ENCODE measurements around the gene SH2D6. TPM values are rescaled to one million over a fixed set of nuclear protein-coding genes. Genes with fewer than 3 reads are reported as not detected.
"Not testable (repeated sequence)": the region's sequence is repeated elsewhere in the genome, so short reads cannot be mapped to it uniquely, and the experiment has no call there.

Gene SH2D6
- total RNA-seq, 2 donors from 2014 or later: 3.2 to 4.0 TPM

- peaks cover 29% of the 10 kb centered on the region for H3K4me1 Mint-ChIP-seq (ENCODE audit: low read depth)
- DNase-seq: no peak
- no peak overlapping the region for H3K27ac Mint-ChIP-seq
- H3K36me3 Mint-ChIP-seq (ENCODE audit: insufficient read depth in 2 of 2): peaks cover 7 to 16% of the 10 kb centered on the region in 2 donors
- no peaks in the 10 kb centered on the region for H3K27me3 Mint-ChIP-seq (ENCODE audit: low read depth)
- H3K4me3 Mint-ChIP-seq: no peak overlapping the region
- H3K9me3 Mint-ChIP-seq: peaks cover 0 to 1% of the 10 kb centered on the region in 2 donors
- no peak for ATAC-seq (replicated peaks in 1 of 2)
These were observed 16.7 kb upstream of the SH2D6 start for GRCh38 chr2:85401844-85402243.

DNA sequence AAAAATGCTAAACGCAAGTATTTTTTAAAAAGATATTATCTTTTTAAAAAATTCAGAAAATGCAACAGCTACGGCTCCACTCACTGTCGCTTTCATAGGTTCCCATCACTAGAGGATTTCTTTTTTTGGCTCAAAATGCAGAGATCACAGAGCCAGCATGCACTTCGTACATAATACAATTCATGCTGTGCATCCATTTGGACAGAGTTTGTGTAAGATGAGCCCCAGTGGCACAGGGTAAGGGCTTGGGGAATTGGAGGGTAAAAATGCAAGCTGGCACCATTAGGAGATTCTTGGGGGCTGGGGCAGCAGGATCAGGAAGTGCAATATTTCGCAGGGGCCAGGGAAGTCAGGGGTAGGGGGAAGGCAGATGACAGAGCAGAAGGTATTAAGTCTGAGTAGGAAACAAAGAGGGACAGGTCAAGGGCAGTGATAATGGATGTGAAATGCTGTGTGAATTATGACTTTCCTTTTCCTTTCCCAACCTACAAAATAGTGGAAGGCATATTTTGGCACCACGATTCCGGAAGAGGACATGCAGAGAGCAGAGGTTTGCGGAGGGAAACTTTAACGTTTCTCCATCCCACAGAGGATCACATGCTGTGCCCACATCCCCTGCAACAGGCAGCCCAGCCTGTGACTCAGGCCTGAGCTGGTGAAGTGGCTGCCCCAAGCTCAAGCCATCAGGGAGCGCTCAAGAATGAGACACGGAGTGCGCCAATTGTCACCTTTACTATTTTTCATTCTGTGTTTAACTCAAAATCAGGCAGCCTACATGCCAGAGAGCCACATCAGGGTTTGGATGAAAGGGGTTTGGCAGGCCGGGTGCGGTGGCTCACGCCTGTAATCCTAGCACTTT lies 13.1 kb upstream of the SH2D6 start:
- ATAC-seq (replicated peaks in 1 of 2) (peak; percentile 95 to 98), DNase-seq (peak; percentile 73 to 87)
- Mint-ChIP-seq H3K4me3 (peak overlapping the region; percentile 60 to 74), H3K4me1 (ENCODE audit: low read depth) (peaks cover 52% of the 10 kb centered on the region), H3K27ac (peak overlapping the region; percentile 62), H3K36me3 (ENCODE audit: insufficient read depth in 2 of 2) (peaks cover 9 to 16% of the 10 kb centered on the region in 2 donors), H3K9me3 (peaks cover 0 to 1% of the 10 kb centered on the region in 2 donors), H3K27me3 (ENCODE audit: low read depth) (no peaks in the 10 kb centered on the region)

GRCh38 chr2:85409845-85410583 lies 8.5 kb upstream of the SH2D6 start, which contains the start of gene CAPG:
TSS of gene CAPG (minus strand) at chr2:85410366. CDS start at chr2:85402145, 8,221 bp downstream.
- H3K27ac Mint-ChIP-seq: peak within 1 kb of the TSS; percentile 32
- peaks cover 1 to 6% of the 10 kb centered on the region in 2 donors for H3K36me3 Mint-ChIP-seq (ENCODE audit: insufficient read depth in 2 of 2)
- H3K4me3 Mint-ChIP-seq: peak within 1 kb of the TSS; percentile 63 to 84
- peaks cover 84% of the 10 kb centered on the region for H3K4me1 Mint-ChIP-seq (ENCODE audit: low read depth)
- peak; percentile 4 to 14 for ATAC-seq (replicated peaks in 1 of 2)
- peak; percentile 43 to 50 for DNase-seq
- H3K9me3 Mint-ChIP-seq: no peaks in the 10 kb centered on the region
- no peaks in the 10 kb centered on the region for H3K27me3 Mint-ChIP-seq (ENCODE audit: low read depth)

- H3K27me3 Mint-ChIP-seq (ENCODE audit: low read depth): no peaks in the 10 kb centered on the region
- H3K4me3 Mint-ChIP-seq: peak overlapping the region; percentile 60 to 84
- H3K36me3 Mint-ChIP-seq (ENCODE audit: insufficient read depth in 2 of 2): peaks cover 0 to 2% of the 10 kb centered on the region in 2 donors
- peaks cover 84% of the 10 kb centered on the region for H3K4me1 Mint-ChIP-seq (ENCODE audit: low read depth)
- ATAC-seq (replicated peaks in 1 of 2) (no peak), DNase-seq (no peak)
- H3K9me3 Mint-ChIP-seq: no peaks in the 10 kb centered on the region
- peak overlapping the region; percentile 32 for H3K27ac Mint-ChIP-seq
These were observed 7.7 kb upstream of the SH2D6 start for GRCh38 chr2:85410584-85411404.

GRCh38 chr2:85411405-85411748 lies 7.1 kb upstream of the SH2D6 start:
- Mint-ChIP-seq H3K4me3 (peak overlapping the region; percentile 60 to 84), H3K9me3 (no peaks in the 10 kb centered on the region), H3K27ac (no peak overlapping the region), H3K27me3 (ENCODE audit: low read depth) (no peaks in the 10 kb centered on the region), H3K36me3 (ENCODE audit: insufficient read depth in 2 of 2) (peaks cover 0 to 2% of the 10 kb centered on the region in 2 donors), H3K4me1 (ENCODE audit: low read depth) (peaks cover 78% of the 10 kb centered on the region)
- DNase-seq: no peak
- no peak for ATAC-seq (replicated peaks in 1 of 2)

DNA sequence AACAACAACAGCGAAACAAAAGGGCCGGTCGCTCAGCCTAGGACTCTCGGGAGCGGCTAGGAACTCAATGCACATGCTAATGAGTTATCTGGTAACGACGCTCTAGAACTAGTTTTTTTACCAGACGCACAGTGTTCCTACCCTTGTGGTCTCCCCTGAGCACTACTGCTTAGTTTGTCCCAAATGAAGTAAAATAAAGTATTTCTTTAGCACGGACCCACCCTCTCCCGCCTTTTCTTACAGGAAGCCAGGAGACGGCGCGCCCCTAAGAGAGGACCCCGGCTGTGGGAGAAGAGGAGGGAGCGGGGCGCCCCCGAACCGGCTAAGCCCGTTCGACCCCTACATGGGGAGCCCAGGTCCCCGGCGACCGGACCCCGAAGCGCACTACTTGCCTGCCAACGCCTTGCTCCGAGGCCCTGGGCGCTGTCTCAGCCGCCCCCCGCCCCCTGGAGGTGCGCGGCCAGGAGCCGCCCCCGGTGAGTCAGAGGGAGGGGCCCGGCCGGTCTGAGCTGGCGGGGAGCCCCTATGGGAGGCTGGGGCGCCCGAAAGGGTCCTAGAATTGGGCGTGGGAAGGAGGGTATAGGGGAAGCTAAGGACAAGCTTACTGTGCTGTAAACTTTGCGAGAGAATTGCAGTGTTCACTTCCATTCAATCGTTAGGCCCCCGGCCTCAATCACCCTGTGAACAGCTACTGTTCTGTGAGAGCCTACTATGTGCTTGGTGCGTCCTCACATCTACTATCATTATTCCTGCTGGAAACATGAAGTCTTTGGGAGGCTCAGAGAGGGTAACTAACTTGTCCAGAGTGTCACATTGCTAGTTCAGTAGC lies 4.7 kb upstream of the SH2D6 start:
- Mint-ChIP-seq H3K9me3 (no peaks in the 10 kb centered on the region), H3K4me3 (peak overlapping the region; percentile 90 to 91), H3K27ac (peak overlapping the region; percentile 73), H3K36me3 (ENCODE audit: insufficient read depth in 2 of 2) (no peaks in the 10 kb centered on the region), H3K4me1 (ENCODE audit: low read depth) (peaks cover 65% of the 10 kb centered on the region), H3K27me3 (ENCODE audit: low read depth) (no peaks in the 10 kb centered on the region)
- DNase-seq: peak; percentile 66 to 84
- peak; percentile 65 to 73 for ATAC-seq (replicated peaks in 1 of 2)

DNA sequence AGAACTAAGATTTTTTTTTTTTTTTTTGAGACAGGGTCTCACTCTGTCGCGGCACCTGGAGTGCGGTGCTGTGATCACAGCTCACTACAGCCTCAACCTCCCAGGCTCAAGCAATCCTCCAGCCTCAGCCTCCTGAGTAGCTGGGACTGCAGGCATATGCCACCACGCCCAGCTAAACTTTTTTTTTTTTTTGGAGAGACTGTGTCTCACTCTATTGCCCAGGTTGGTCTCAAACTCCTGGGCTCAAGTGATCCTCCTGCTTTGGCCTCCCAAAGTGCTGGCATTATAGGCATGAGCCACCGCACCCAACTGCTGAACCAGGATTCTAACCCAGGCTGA lies 4.1 kb upstream of the SH2D6 start:
- H3K27ac Mint-ChIP-seq; H3K9me3 Mint-ChIP-seq; ATAC-seq (replicated peaks in 1 of 2); DNase-seq; H3K27me3 Mint-ChIP-seq (ENCODE audit: low read depth); H3K36me3 Mint-ChIP-seq (ENCODE audit: insufficient read depth in 2 of 2): not testable (repeated sequence)
- Mint-ChIP-seq H3K4me3 (peak overlapping the region in 1 of 2 donors; percentile 91), H3K4me1 (ENCODE audit: low read depth) (peaks cover 65% of the 10 kb centered on the region)

DNA sequence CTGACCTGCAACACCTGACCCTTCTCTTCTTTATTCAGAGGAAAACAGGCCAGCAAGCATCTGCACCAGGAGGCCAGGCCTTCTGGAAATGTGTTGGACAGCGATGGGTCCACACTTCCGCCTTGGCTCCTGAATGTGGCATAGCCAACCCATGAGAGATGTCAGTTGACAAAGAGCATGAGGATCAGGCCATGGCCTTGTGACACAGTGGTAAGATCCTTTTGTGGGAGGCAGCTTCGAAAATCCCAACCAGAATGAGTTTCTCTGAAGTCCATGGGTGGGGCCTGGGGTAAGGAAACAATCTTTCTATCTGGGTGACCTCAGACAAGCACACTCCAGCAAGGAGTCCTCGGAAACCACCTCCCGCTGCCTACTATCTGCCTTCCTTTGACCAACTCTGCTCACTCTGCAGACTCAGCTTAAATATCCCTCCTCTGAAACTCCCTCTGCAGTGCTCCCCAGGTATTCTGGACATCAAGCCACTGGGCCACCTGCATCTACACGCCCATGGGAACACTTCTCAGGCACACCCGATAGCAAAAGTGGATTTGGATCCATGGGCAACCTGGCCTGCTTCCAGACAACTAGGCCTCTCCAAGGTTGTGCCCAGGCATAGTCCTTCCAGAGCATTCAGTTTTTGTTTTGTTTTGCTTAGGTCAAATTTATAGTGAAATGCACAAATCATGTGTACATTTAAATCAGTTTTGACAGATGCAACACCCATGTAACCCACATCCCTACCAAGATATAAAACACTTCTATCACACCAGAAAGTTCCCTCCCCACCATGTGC lies 3.6 kb upstream of the SH2D6 start:
- ATAC-seq (replicated peaks in 1 of 2): no peak
- H3K36me3 Mint-ChIP-seq (ENCODE audit: insufficient read depth in 2 of 2): no peaks in the 10 kb centered on the region
- peak overlapping the region in 1 of 2 donors; percentile 91 for H3K4me3 Mint-ChIP-seq

GRCh38 chr2:85415980-85416650 lies 2.4 kb upstream of the SH2D6 start:
- peaks cover 64% of the 10 kb centered on the region for H3K4me1 Mint-ChIP-seq (ENCODE audit: low read depth)
- H3K36me3 Mint-ChIP-seq (ENCODE audit: insufficient read depth in 2 of 2): no peaks in the 10 kb centered on the region
- no peak for ATAC-seq (replicated peaks in 1 of 2)
- H3K9me3 Mint-ChIP-seq: no peaks in the 10 kb centered on the region
- H3K27ac Mint-ChIP-seq: no peak overlapping the region
- no peak overlapping the region for H3K4me3 Mint-ChIP-seq
- DNase-seq: no peak
- H3K27me3 Mint-ChIP-seq (ENCODE audit: low read depth): no peaks in the 10 kb centered on the region

More for the DNA sequence above, 3.6 kb upstream of the SH2D6 start:
- Mint-ChIP-seq H3K9me3 (no peaks in the 10 kb centered on the region), H3K27me3 (ENCODE audit: low read depth) (no peaks in the 10 kb centered on the region), H3K27ac (no peak overlapping the region), H3K4me1 (ENCODE audit: low read depth) (peaks cover 65% of the 10 kb centered on the region)
- DNase-seq: no peak

DNA sequence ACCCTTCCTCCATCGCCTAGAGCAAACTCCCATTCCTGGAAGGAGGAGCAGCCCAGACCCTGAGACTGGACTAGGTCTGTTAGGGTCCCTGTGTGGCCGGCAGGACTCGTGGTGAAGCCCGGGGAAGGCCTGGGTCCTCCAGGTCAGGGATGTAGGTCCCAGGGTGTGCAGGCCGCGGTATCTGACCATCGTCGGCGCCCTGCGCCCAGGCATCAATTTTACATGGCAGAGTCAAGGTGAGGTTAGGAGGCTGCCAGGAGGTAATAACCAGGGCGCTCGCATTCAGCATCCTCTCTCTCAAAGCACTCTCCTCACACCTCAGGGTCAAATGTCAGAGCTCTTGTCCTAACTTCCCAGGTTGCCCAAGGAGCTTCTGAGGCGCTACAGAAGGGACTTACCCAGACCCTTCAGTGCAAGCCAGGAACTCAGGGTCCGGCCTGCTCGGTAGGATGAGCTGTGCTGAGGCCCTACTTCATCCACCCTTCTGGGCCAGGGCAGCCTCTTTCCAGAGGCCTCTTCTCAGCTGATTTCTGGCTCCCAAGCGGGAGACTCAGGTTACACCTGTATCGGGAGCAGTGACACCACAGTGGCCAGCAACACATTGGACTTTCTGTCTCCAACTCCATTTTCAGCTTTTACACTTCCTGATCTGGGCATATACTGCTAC lies 628 bp downstream of the SH2D6 start:
- Mint-ChIP-seq H3K9me3 (no peaks in the 10 kb centered on the region), H3K27ac (peak overlapping the region; percentile 95), H3K27me3 (ENCODE audit: low read depth) (no peaks in the 10 kb centered on the region), H3K36me3 (ENCODE audit: insufficient read depth in 2 of 2) (no peaks in the 10 kb centered on the region), H3K4me3 (peak overlapping the region; percentile 95 to 96), H3K4me1 (ENCODE audit: low read depth) (peaks cover 53% of the 10 kb centered on the region)
- no peak for DNase-seq
- ATAC-seq (replicated peaks in 1 of 2): no peak

Data from activated T-cell treated with anti-CD3 and anti-CD28 coated beads, Interleukin-2, amount 50 U/mL, for 72 hours (primary cell).